Peyer's patch (tissue), 4 donors: Measurements from ENCODE around the gene P4HB. TPM values are rescaled to one million over a fixed set of nuclear protein-coding genes. Genes with fewer than 3 reads are reported as not detected.
A peak's percentile ranks its signal among the peaks of the same experiment; 100 is the strongest.

Experiments
- DNase-seq, 3 donors: peaks; one replicate each; pipeline ENCODE4 v3.0.0-alpha.2; 2017 to 2019
- H3K27ac ChIP-seq, 4 donors: fragments of 200-600 bp; sonication (generic); one replicate each; pipeline ENCODE4 v1.5.1; 2016 to 2019
- H3K27me3 ChIP-seq, 2 donors: fragments of 200-600 bp; sonication (generic); one replicate each; pipeline ENCODE4 v1.5.1; 2019
- H3K36me3 ChIP-seq, 3 donors: fragments of 200-600 bp; sonication (generic); one replicate each; pipeline ENCODE4 v1.5.1; 2016 to 2019
- H3K4me1 ChIP-seq, 4 donors: fragments of 200-600 bp; sonication (generic); one replicate each; pipeline ENCODE4 v1.5.1; 2016 to 2019
- H3K4me3 ChIP-seq, 4 donors: fragments of 200-600 bp; sonication (generic); 1 replicate in 3 of 4; 2 replicates in 1 of 4; pipeline ENCODE4 v1.5.1; 2016 to 2019; ENCODE audit warnings: mild to moderate bottlenecking in 1 of 4
- H3K9me3 ChIP-seq, 4 donors: fragments of 200-600 bp; sonication (generic); one replicate each; pipeline ENCODE4 v1.5.1; 2016 to 2019; ENCODE audit warnings: mild to moderate bottlenecking in 1 of 4
- POLR2A ChIP-seq, 2 donors: fragments of 450-650 bp; IDR thresholded peaks; one replicate each; pipeline ENCODE4 v1.5.1; 2017; ENCODE audit warnings: antibody characterized with exemption in 2 of 2, mild to moderate bottlenecking in 2 of 2, moderate library complexity in 2 of 2
- total RNA-seq, 4 donors: library from RNA; depleted of rRNA; stranded (reverse); fragments of >200 nt; gene quantifications; one replicate each; pipeline ENCODE4 v1.1.0, GENCODE V29; 2016
- TF ChIP-seq, protein P1 (sequence below), 6 experiments: fragments of 450-650 bp in 4 of 6; fragments of 200-600 bp in 2 of 6; sonication (generic) in 1 of 6; IDR thresholded peaks; one replicate each; pipeline ENCODE4 v1.5.1; 2017 to 2019; ENCODE audit warnings: antibody characterized with exemption in 6 of 6, mild to moderate bottlenecking in 3 of 6, moderate library complexity in 1 of 6

Gene P4HB
- total RNA-seq, 4 donors from 2014 or later: 326 to 1,290 (median 1,196) TPM

DNA sequence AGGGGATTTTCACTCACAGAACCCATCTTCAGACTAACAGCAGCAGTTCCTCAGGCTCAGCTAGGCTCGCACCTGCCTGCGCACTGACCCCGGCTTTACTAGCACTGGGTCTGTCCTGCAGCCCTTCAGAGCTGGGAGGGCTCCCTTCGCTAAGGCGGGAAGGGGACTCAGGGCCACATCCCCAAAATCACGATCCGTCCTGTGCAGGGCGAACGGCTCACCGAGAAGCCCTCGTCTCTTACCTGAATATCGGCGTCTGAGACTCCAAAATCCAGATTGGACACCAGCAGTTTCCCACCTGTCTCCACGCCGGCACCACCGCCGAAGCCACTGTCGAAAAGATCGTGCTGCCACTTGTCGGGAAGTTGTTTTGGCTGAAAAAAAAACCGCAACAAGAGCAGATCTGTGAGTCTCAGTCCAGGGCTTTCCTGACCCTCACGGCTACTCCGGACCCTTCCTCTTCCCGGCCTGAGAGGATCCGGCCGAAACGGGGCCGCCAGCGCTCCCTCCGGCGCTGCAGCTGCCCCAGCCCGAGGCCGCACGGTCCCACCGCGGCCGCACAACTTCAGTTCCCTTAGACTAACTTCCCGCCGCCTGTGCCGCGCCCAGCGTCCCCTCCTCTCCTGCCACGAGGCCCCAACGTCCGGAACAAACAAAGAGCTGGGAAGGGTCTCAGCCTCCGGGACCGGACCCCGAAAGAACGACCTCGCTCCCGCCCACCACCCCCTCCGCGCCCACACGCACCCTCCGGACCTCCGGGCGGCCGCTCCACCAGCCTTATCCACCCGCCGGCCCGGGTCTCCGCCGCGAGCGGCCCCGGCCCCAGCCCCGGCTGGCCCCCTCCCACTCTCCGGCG is 30.3 kb upstream of the P4HB start:
- H3K9me3 ChIP-seq: no peaks in the 10 kb centered on the region
- H3K36me3 ChIP-seq: peaks cover 0 to 58% (median 3%) of the 10 kb centered on the region in 3 donors
- H3K4me1 ChIP-seq: peaks cover 0 to 23% (median 8%) of the 10 kb centered on the region in 4 donors
- H3K4me3 ChIP-seq: peak overlapping the region; percentile 87 to 100 (median 94)
- TF ChIP-seq, protein P1, sequence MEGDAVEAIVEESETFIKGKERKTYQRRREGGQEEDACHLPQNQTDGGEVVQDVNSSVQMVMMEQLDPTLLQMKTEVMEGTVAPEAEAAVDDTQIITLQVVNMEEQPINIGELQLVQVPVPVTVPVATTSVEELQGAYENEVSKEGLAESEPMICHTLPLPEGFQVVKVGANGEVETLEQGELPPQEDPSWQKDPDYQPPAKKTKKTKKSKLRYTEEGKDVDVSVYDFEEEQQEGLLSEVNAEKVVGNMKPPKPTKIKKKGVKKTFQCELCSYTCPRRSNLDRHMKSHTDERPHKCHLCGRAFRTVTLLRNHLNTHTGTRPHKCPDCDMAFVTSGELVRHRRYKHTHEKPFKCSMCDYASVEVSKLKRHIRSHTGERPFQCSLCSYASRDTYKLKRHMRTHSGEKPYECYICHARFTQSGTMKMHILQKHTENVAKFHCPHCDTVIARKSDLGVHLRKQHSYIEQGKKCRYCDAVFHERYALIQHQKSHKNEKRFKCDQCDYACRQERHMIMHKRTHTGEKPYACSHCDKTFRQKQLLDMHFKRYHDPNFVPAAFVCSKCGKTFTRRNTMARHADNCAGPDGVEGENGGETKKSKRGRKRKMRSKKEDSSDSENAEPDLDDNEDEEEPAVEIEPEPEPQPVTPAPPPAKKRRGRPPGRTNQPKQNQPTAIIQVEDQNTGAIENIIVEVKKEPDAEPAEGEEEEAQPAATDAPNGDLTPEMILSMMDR (IDR thresholded peaks at IDR 0.05): no peak
- no peak for TF ChIP-seq POLR2A (IDR thresholded peaks at IDR 0.05)
- no peak for DNase-seq
- H3K27me3 ChIP-seq: no peaks in the 10 kb centered on the region
- peak overlapping the region; percentile 91 to 98 (median 94) for H3K27ac ChIP-seq

DNA sequence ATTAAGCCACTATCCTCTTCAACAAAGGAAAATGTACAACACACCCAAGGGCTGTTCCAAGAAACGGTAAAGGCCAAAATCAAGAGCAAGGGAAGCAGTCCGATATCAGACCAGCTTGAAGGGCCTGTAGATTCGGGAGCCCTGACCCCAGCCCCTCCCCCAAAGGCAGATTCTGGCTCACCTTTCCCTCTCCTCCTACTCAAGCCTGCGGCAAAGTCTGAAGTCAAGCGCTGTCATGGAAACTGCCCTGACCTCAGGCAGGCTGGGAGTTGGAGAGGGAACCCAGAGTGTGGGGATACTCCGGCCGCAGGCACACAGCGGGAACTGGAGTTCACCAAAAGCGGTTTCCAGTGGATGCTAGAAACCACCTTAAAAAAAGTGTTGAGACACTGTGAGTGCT is 29.3 kb upstream of the P4HB start:
- H3K27ac ChIP-seq: no peak overlapping the region
- no peak for DNase-seq
- peaks cover 0 to 55% (median 3%) of the 10 kb centered on the region in 3 donors for H3K36me3 ChIP-seq
- H3K9me3 ChIP-seq: no peaks in the 10 kb centered on the region
- H3K4me1 ChIP-seq: peaks cover 0 to 23% (median 8%) of the 10 kb centered on the region in 4 donors
- TF ChIP-seq, protein P1 (IDR thresholded peaks at IDR 0.05): no peak
- no peak for TF ChIP-seq POLR2A (IDR thresholded peaks at IDR 0.05)
- H3K4me3 ChIP-seq: no peak overlapping the region
- H3K27me3 ChIP-seq: no peaks in the 10 kb centered on the region

DNA sequence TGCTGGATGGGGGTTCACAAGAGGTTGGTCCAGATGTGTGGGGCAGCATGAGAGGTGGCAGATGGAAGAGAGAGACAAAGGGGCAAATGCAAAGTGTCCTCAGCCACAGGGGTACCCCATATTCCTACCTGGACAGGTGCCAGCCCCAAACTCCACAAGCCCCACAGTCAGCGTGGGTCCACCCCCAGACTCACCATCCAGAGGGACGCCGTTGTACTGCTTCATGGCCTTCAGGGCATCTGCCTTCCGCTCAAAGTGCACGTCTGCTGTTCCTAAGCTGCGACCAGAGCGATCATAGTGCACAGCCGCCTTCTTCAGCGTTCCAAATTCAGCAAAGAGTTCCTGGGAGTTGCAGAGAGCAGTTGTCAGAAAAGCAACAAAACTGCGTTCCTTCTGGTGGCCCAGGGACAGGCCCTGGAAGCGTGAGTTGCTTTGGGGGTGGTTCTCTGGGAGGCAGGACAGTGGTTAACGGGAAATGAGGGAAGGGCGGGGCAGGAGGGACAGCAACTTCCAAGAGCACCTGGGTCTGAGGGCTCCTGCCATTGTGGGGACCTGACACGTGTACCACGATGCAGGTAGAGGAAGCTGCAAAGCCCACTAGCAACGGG is 28.8 kb upstream of the P4HB start:
- H3K4me1 ChIP-seq: peaks cover 0 to 23% (median 8%) of the 10 kb centered on the region in 4 donors
- TF ChIP-seq, protein P1 (IDR thresholded peaks at IDR 0.05): no peak
- no peak for TF ChIP-seq POLR2A (IDR thresholded peaks at IDR 0.05)
- no peaks in the 10 kb centered on the region for H3K9me3 ChIP-seq
- H3K27ac ChIP-seq: no peak overlapping the region
- H3K4me3 ChIP-seq: no peak overlapping the region
- H3K36me3 ChIP-seq: peaks cover 0 to 55% (median 3%) of the 10 kb centered on the region in 3 donors
- no peak for DNase-seq
- no peaks in the 10 kb centered on the region for H3K27me3 ChIP-seq

DNA sequence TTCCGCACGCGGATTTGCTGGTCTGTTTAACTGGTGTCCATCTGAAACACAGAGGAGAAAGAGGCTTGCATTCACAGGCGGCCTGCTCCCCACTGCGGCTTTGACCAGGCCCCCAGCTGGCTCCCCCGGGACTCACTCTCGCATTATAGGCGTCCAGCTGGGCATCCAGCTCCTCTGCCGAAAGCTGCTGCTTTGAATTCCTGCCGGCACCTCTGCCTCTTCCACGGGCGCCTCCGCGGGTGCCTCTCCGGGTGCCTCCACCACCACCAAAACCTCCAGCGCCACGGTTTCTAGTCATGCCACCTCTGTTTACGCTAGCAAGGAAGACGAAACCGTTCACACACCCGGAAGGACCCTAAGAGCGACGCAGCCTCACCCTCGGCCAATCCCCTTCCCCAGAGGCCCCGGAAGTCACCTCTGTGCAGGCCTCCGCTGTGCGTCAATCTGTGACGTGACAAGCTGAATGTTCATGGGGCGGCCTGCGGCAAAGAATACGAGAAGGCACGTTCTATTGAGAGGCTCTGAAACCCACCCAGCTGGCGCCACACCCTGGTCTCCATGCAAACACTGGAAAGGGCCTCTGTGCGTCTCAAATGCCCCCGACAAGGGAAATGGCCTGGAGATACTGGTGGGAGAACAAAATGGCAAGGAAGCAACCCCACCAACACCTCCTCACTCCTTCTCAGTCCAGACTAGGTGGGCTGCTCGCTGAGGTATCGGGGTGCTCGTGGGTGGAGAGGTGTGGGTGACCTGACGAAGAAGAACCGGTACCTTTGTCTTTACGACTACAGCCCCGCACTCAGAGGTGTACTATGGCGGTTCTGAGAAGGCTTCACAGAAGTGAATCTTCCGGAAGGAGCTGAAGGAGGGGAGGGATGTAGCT is 28.0 kb upstream of the P4HB start:
- no peak for DNase-seq
- no peak overlapping the region for H3K27ac ChIP-seq
- H3K36me3 ChIP-seq: peaks cover 0 to 62% (median 3%) of the 10 kb centered on the region in 3 donors
- no peak overlapping the region for H3K4me3 ChIP-seq
- no peaks in the 10 kb centered on the region for H3K27me3 ChIP-seq
- TF ChIP-seq, protein P1 (IDR thresholded peaks at IDR 0.05): no peak
- no peak for TF ChIP-seq POLR2A (IDR thresholded peaks at IDR 0.05)
- H3K4me1 ChIP-seq: peaks cover 0 to 23% (median 8%) of the 10 kb centered on the region in 4 donors
- H3K9me3 ChIP-seq: no peaks in the 10 kb centered on the region

DNA sequence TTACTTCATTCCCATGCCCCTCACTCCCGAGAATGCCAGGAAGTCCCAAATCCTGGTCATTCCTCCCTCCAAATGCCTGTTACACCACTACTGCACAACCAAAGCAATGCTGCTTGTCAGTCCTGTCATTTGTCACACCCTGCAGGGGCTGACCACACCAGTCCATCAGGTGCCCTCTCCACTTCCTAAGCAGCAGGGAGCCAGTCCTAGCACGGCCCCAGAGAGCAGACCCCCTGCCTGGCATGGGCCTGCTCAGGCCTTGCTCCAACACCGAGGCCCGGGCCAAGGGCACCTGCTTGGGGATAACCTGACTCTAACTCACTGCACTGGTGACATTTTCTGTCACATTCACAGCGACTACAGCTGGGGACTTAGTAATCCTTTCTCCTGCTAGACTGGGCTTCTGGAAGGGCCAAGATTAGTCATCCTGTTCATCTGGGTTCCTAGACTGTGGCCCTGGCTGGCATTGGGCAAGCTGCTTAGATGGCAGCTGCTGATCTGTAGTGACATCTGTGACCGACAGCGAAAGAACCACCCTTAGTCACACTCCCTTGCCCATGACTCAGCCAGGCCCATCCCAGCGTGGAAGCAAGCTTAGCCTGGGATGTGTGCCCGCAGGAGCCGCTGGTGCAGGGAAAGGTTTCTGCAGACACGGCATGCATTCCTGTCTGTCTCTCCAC is 25.7 kb upstream of the P4HB start:
- H3K27me3 ChIP-seq: no peaks in the 10 kb centered on the region
- H3K4me3 ChIP-seq: no peak overlapping the region
- H3K9me3 ChIP-seq: no peaks in the 10 kb centered on the region
- no peak for DNase-seq
- TF ChIP-seq, protein P1 (IDR thresholded peaks at IDR 0.05): no peak
- no peak for TF ChIP-seq POLR2A (IDR thresholded peaks at IDR 0.05)
- no peak overlapping the region for H3K27ac ChIP-seq
- H3K4me1 ChIP-seq: peaks cover 0 to 11% (median 8%) of the 10 kb centered on the region in 4 donors
- H3K36me3 ChIP-seq: peaks cover 0 to 63% (median 3%) of the 10 kb centered on the region in 3 donors
